NK-92 treated with Interleukin-12 subunit alpha and Interleukin-12 subunit beta, amount 100 ng/mL, for 24 hours (cell line): ENCODE data around the gene SEC24C.

Experiments
- DNase-seq: peaks from one replicate; lab custom pipeline; 2025; lab: John Stamatoyannopoulos, UW

Gene SEC24C

GRCh38 chr10:73810735-73811465, 66.7 kb downstream of the SEC24C start:
- peak; percentile 64 for DNase-seq

GRCh38 chr10:73812657-73813056, 68.5 kb downstream of the SEC24C start:
- DNase-seq, result no peak

GRCh38 chr10:73813333-73813732, 69.2 kb downstream of the SEC24C start:
- no peak for DNase-seq

- DNase-seq, result no peak
Observed at GRCh38 chr10:73814276-73814895, 70.2 kb downstream of the SEC24C start.

- DNase-seq, result no peak
Observed at GRCh38 chr10:73814896-73815718, 70.9 kb downstream of the SEC24C start.

- DNase-seq, result no peak
Observed at GRCh38 chr10:73815719-73816030, 71.5 kb downstream of the SEC24C start.

- DNase-seq, result no peak
Observed at GRCh38 chr10:73816917-73817729, 73.0 kb downstream of the SEC24C start.

- no peak for DNase-seq
Observed at GRCh38 chr10:73817826-73818225, 73.7 kb downstream of the SEC24C start.

GRCh38 chr10:73818402-73818801, 74.2 kb downstream of the SEC24C start:
- no peak for DNase-seq

- DNase-seq, result no peak
Observed at GRCh38 chr10:73819081-73819480, 74.9 kb downstream of the SEC24C start.

GRCh38 chr10:73819513-73820093, 75.4 kb downstream of the SEC24C start:
- DNase-seq, result no peak
